Neural cell (in vitro differentiated cells): ENCODE data around the gene APLNR. TPM values are rescaled to one million over a fixed set of nuclear protein-coding genes. Genes with fewer than 3 reads are reported as not detected.

ENCODE experiments used
- H2AFZ ChIP-seq: fragments of 200-600, 300-800 bp; sonication (generic), shearing (Covaris generic); 2 replicates; pipeline ENCODE4 v1.6.0; 2014; ENCODE audit warnings: low read depth, mild to moderate bottlenecking, antibody characterized with exemption, low read length, moderate library complexity
- H3F3A ChIP-seq: fragments of 200-600 bp; shearing (Covaris generic); 2 replicates; pipeline ENCODE4 v1.6.1; 2016; ENCODE audit warnings: mild to moderate bottlenecking, moderate library complexity, mixed read lengths, antibody characterized with exemption, low read length; ENCODE audit not compliant: insufficient read depth, poor library complexity, severe bottlenecking
- H3K27ac ChIP-seq: fragments of 200-600, 300-800 bp; sonication (generic), shearing (Covaris generic); 2 replicates; pipeline ENCODE4 v1.5.1; 2014; ENCODE audit warnings: mild to moderate bottlenecking, low read length, moderate library complexity
- H3K27me3 ChIP-seq: fragments of 300-800, 200-600 bp; sonication (generic), shearing (Covaris generic); 2 replicates; pipeline ENCODE4 v1.6.0; 2014; ENCODE audit warnings: mild to moderate bottlenecking, low read depth, low read length, moderate library complexity; ENCODE audit not compliant: insufficient read depth
- H3K36me3 ChIP-seq: fragments of 300-800, 200-600 bp; sonication (generic), shearing (Covaris generic); 2 replicates; pipeline ENCODE4 v1.5.1; 2014; ENCODE audit warnings: mild to moderate bottlenecking, antibody characterized with exemption, low read length, moderate library complexity; ENCODE audit not compliant: insufficient read depth
- H3K4me2 ChIP-seq: fragments of 300-800, 200-600 bp; sonication (generic), shearing (Covaris generic); 2 replicates; pipeline ENCODE4 v1.6.0; 2014; ENCODE audit warnings: mild to moderate bottlenecking, low read length
- H3K4me3 ChIP-seq: fragments of 300-800, 200-600 bp; sonication (generic), shearing (Covaris generic); 2 replicates; pipeline ENCODE4 v1.5.1; 2014; ENCODE audit warnings: mild to moderate bottlenecking, low read length, moderate library complexity
- H3K79me2 ChIP-seq: fragments of 200-600 bp; shearing (Covaris generic); replicated peaks from 2 replicates; pipeline ENCODE4 v1.6.0; 2014; ENCODE audit warnings: mild to moderate bottlenecking, low read length, moderate library complexity; ENCODE audit not compliant: insufficient read depth
- H3K9ac ChIP-seq: fragments of 300-800, 200-600 bp; sonication (generic), shearing (Covaris generic); 2 replicates; pipeline ENCODE4 v1.6.1; 2016; ENCODE audit warnings: mild to moderate bottlenecking, low read length, mixed read lengths
- H3K9me2 ChIP-seq: fragments of 200-600 bp; shearing (Covaris generic); 2 replicates; pipeline ENCODE4 v1.6.1; 2016; ENCODE audit warnings: mild to moderate bottlenecking, low read length, mixed read lengths; ENCODE audit not compliant: insufficient read depth
- H3K9me3 ChIP-seq: fragments of 200-600, 300-800 bp; sonication (generic), shearing (Covaris generic); 2 replicates; pipeline ENCODE4 v1.6.1; 2016; ENCODE audit warnings: mild to moderate bottlenecking, mixed run types, low read length, moderate library complexity, mixed read lengths
- H4K20me1 ChIP-seq: fragments of 200-600 bp; shearing (Covaris generic); 2 replicates; pipeline ENCODE4 v1.6.1; 2016; ENCODE audit warnings: mild to moderate bottlenecking, mixed run types; ENCODE audit not compliant: insufficient read depth
- CTCF ChIP-seq: fragments of 450-650 bp; IDR thresholded peaks from 2 replicates; pipeline ENCODE4 v1.5.1; 2014; ENCODE audit warnings: antibody characterized with exemption, mild to moderate bottlenecking, moderate library complexity; ENCODE audit not compliant: poor library complexity, severe bottlenecking
- EP300 ChIP-seq: fragments of 450-650 bp; conservative IDR thresholded peaks from 2 replicates; pipeline ENCODE4 v1.6.1; 2014; ENCODE audit warnings: antibody characterized with exemption, mild to moderate bottlenecking, moderate library complexity; ENCODE audit not compliant: poor library complexity, severe bottlenecking
- EZH2 ChIP-seq: fragments of 200-600, 300-800 bp; shearing (Covaris generic), sonication (generic); IDR thresholded peaks from 2 replicates; pipeline ENCODE4 v1.6.1; 2014; ENCODE audit warnings: antibody characterized with exemption, low read length, borderline replicate concordance, mild to moderate bottlenecking; ENCODE audit not compliant: insufficient read depth, poor library complexity, severe bottlenecking
- MXI1 ChIP-seq: fragments of 450-650 bp; conservative IDR thresholded peaks from 2 replicates; pipeline ENCODE4 v1.6.1; 2014; ENCODE audit warnings: antibody characterized with exemption, mild to moderate bottlenecking; ENCODE audit not compliant: poor library complexity, severe bottlenecking
- POLR2AphosphoS5 ChIP-seq: IDR thresholded peaks from 2 replicates; pipeline ENCODE4 v1.6.1; 2012
- RAD21 ChIP-seq: fragments of 450-650 bp; conservative IDR thresholded peaks from 2 replicates; pipeline ENCODE4 v1.6.1; 2014; ENCODE audit warnings: antibody characterized with exemption, mild to moderate bottlenecking, moderate library complexity
- REST ChIP-seq: IDR thresholded peaks from 2 replicates; pipeline ENCODE4 v1.6.1; 2012; ENCODE audit warnings: borderline replicate concordance
- SMC3 ChIP-seq: fragments of 450-650 bp; conservative IDR thresholded peaks from 2 replicates; pipeline ENCODE4 v1.6.1; 2014; ENCODE audit warnings: antibody characterized with exemption, mild to moderate bottlenecking, moderate library complexity; ENCODE audit not compliant: poor library complexity
- TAF1 ChIP-seq: IDR thresholded peaks from 2 replicates; pipeline ENCODE4 v1.6.1; 2012; ENCODE audit warnings: low read depth
- polyA plus RNA-seq: library from polyadenylated mRNA; depleted of rRNA; stranded (reverse); fragments of >200 nt; gene quantifications from 2 replicates; pipeline ENCODE4 v1.2.3, GENCODE V29; 2014

The APLNR gene
- polyA plus RNA-seq, 1 donor from 2014 or later: not detected

GRCh38 chr11:57203359-57203758 is 33.7 kb downstream of the APLNR start:
- Histone ChIP-seq H3K9me3 (no peaks in the 10 kb centered on the region), H2AFZ (no peak overlapping the region), H3K27ac (no peak overlapping the region), H4K20me1 (no peaks in the 10 kb centered on the region), H3K9ac (no peak overlapping the region), H3K27me3 (no peaks in the 10 kb centered on the region), H3K9me2 (no peaks in the 10 kb centered on the region), H3K4me2 (no peak overlapping the region), H3K36me3 (no peaks in the 10 kb centered on the region), H3F3A (no peaks in the 10 kb centered on the region), H3K4me3 (no peak overlapping the region), H3K79me2 (no peaks in the 10 kb centered on the region)
- TF ChIP-seq RAD21 (no peak), POLR2AphosphoS5 (no peak), CTCF (no peak), EP300 (no peak), SMC3 (no peak), REST (no peak), MXI1 (no peak), EZH2 (no peak), TAF1 (no peak)

- no peaks in the 10 kb centered on the region for H4K20me1 ChIP-seq
- H3F3A ChIP-seq: no peaks in the 10 kb centered on the region
- no peak overlapping the region for H3K4me3 ChIP-seq
- H2AFZ ChIP-seq: no peak overlapping the region
- no peak overlapping the region for H3K27ac ChIP-seq
- no peaks in the 10 kb centered on the region for H3K9me3 ChIP-seq
- no peaks in the 10 kb centered on the region for H3K79me2 ChIP-seq
- no peaks in the 10 kb centered on the region for H3K9me2 ChIP-seq
- H3K36me3 ChIP-seq: no peaks in the 10 kb centered on the region
- no peak for TF ChIP-seq POLR2AphosphoS5
- no peak for TF ChIP-seq EZH2
- no peak for TF ChIP-seq MXI1
- no peak for TF ChIP-seq EP300
- TF ChIP-seq SMC3: no peak
- no peak for TF ChIP-seq CTCF
- TF ChIP-seq TAF1: no peak
- no peak for TF ChIP-seq RAD21
- no peaks in the 10 kb centered on the region for H3K27me3 ChIP-seq
- no peak overlapping the region for H3K9ac ChIP-seq
- no peak overlapping the region for H3K4me2 ChIP-seq
These were observed 34.8 kb downstream of the APLNR start for GRCh38 chr11:57202281-57202680.
